ENCODE measurements around the gene DENND10. TPM values are rescaled to one million over a fixed set of nuclear protein-coding genes. Genes with fewer than 3 reads are reported as not detected.
"Not testable (repeated sequence)": the region's sequence is repeated elsewhere in the genome, so short reads cannot be mapped to it uniquely, and the experiment has no call there.

The DENND10 gene
- total RNA-seq, 4 donors from 2014 or later: 23.0 to 42.5 (median 30.2) TPM

DNA sequence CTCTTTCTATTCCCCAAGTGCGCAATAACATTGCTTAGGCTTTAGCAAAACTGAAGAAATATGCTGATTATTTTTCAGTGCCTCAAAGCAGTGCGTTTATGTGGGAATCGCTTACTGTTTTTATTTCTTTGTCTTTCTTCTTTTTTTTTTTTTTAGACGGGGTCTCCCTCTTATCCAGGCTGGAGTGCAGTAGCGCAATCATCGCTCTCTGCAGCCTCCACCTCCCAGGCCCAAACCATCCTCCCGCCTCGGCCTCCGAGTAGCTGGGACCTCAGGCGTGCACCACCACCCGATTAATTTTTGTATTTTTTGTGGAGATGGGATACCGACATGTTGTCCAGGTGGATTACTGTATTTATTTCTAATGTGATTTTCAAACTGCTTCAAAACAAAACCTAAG, 1.2 kb downstream of the DENND10 start:
- 93 to 96% methylated on average over 4 to 11 of the region's 12 CpGs for WGBS, 2 donors (ENCODE audit: low coverage in 1 of 2)
- TF ChIP-seq POLR2A (IDR thresholded peaks at IDR 0.05): no peak
- TF ChIP-seq POLR2AphosphoS5 (IDR thresholded peaks at IDR 0.05): no peak
- no peak for ATAC-seq
- Histone ChIP-seq H3K27ac (no peak overlapping the region), H3K4me3 (peak overlapping the region; percentile 66 to 91), H3K9me3 (no peaks in the 10 kb centered on the region), H3K36me3 (peaks cover 0 to 24% of the 10 kb centered on the region in 2 donors), H3K27me3 (no peaks in the 10 kb centered on the region), H3K4me1 (peaks cover 0 to 13% (median 3%) of the 10 kb centered on the region in 3 donors)

DNA sequence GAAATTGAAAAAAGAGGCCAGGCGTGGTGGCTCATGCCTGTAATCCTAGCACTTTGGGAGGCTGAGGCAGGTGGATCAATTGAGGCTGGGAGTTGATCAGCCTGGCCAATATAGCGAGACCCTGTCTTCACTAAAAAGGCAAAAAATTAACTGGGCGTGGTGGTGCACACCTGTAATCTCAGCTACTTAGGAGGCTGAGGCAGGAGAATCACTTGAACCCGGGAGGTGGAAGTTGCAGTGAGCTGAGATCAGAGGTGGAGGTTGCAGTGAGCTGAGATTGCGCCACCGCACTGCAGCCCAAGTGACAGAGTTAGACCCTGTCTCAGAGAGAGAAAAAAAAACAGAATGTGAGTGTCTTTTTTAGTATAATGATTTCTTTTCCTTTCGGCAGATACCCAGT, 2.0 kb downstream of the DENND10 start:
- H3K9me3 ChIP-seq, H3K4me3 ChIP-seq, H3K27me3 ChIP-seq, H3K27ac ChIP-seq, ATAC-seq: not testable (repeated sequence)
- H3K4me1 ChIP-seq: peaks cover 0 to 13% (median 3%) of the 10 kb centered on the region in 3 donors
- WGBS, 2 donors (ENCODE audit: low coverage in 1 of 2): 92 to 97% methylated on average over 5 to 7 of the region's 7 CpGs
- H3K36me3 ChIP-seq: peaks cover 0 to 31% of the 10 kb centered on the region in 2 donors

DNA sequence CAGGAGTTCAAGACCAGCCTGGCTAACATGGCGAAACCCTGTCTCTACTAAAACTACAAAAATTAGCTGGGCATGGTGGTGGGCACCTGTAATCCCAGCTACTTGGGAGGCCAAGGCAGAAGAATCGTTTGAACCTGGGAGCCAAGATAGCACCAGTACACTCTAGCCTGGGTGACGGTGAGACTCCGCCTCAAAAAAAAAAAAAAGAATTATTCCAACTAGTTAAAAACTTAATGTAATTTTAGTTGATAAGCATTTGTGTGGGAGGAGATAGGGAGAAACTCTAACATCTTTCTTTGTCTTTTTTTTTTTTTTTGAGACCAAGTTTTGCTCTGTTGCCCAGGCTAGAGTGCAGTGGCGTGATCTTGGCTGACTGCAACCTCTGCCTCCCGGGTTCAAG, 3.2 kb downstream of the DENND10 start:
- not testable (repeated sequence) for H3K4me3 ChIP-seq, ATAC-seq, H3K27me3 ChIP-seq, H3K27ac ChIP-seq, H3K9me3 ChIP-seq
- WGBS, 2 donors (ENCODE audit: low coverage in 1 of 2): 90 to 97% methylated on average over 4 to 6 of the region's 6 CpGs
- peaks cover 0 to 13% (median 3%) of the 10 kb centered on the region in 3 donors for H3K4me1 ChIP-seq
- H3K36me3 ChIP-seq: peaks cover 0 to 43% of the 10 kb centered on the region in 2 donors

DNA sequence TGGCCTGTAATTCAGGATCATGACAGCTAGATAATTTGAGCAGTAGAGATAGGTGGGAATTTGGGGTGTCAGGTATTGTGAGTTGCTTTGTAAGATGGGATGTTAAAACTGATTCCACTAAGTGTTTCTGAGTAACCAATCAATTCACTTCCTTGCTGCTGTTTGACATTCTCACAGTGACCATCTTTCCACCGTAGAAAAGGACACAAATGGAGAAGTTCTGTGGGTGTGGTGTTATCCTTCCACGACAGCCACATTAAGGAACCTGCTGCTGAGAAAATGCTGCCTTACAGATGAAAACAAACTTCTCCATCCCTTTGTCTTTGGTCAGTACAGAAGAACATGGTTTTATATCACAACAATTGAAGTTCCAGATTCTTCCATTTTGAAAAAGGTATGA, 3.9 kb downstream of the DENND10 start:
- not testable (repeated sequence) for H3K9me3 ChIP-seq, H3K27ac ChIP-seq, ATAC-seq, H3K4me3 ChIP-seq, H3K27me3 ChIP-seq
- Histone ChIP-seq H3K4me1 (peaks cover 0 to 13% (median 3%) of the 10 kb centered on the region in 3 donors), H3K36me3 (peaks cover 0 to 50% of the 10 kb centered on the region in 2 donors)
- 77 to 100% methylated on average over 2 of the region's 2 CpGs for WGBS, 2 donors (ENCODE audit: low coverage in 1 of 2)

DNA sequence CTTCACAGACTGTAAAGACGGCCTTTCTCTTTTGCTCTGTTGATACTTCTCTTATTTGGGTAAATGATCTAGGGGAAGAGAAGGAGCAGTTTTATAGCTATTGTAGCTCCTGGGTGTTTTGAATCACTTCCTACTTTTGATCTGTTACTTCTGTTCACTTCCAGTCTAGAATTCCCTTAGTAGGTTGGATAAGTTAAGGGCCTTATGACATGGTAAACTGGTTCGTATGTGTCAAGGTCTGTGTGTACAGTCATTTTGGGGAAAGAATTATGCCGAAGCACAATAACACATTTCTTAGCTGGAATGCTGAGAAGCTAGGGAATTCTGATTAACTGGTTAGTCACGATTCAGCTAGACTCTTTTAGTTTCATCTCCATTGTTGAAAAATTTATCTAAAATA, 8.1 kb downstream of the DENND10 start:
- Histone ChIP-seq H3K4me1 (peaks cover 0 to 13% (median 0%) of the 10 kb centered on the region in 3 donors), H3K27ac (no peak overlapping the region), H3K9me3 (no peaks in the 10 kb centered on the region), H3K4me3 (no peak overlapping the region), H3K36me3 (peaks cover 0 to 83% of the 10 kb centered on the region in 2 donors), H3K27me3 (no peaks in the 10 kb centered on the region)
- no peak for TF ChIP-seq EP300 (IDR thresholded peaks at IDR 0.05)
- no peak for TF ChIP-seq POLR2A (IDR thresholded peaks at IDR 0.05)
- no peak for TF ChIP-seq POLR2AphosphoS5 (IDR thresholded peaks at IDR 0.05)
- no peak for ATAC-seq
- WGBS, 2 donors (ENCODE audit: low coverage in 1 of 2): 84 to 90% methylated on average over 4 of the region's 4 CpGs

DNA sequence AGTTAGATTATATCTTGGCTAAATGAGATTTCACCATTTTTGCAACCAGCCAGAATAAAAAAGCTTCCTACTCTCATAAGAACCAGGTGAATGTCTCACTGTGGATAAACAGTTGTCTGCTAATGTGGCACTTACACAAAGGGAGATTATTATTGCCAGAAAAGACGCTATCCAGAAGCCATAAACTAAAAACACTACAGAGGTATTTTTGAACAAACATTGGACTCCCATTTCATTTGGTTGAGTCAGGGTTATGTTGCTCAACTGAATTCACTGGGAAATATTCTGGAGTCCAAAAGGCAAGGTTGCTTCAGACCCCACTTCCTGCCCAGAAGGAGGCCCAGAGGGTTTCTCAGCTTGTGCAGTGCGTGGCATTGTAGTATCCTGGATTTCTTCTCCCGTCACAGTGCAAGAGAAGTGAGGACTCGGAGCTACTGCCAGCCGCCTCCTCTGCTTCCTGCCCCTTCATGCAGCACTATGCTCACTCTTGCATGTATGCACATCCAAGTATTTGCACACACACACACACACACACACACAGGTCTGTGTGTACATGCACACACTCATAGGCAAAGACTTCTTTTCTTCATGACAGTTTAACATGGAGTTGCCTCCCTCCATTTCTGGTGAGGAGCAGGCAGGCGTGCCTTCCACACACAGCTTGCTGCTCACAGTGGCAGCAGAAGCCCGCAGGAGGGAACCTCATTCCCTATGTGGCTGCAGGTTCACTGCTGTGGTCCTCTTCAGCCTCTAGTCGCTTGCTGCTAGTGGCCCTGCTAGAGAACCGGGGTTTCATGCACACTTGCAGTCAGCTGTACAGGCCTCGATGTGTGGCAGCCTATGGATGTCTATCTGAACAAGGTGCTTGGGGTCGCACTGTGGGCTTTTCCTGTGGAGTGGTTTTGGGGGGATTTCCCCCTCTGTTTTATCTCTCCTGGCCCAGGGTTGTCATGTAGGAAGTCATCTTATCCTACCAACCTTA, 10.1 kb downstream of the DENND10 start:
- Histone ChIP-seq H3K27me3 (no peaks in the 10 kb centered on the region), H3K36me3 (peaks cover 0 to 90% of the 10 kb centered on the region in 2 donors), H3K27ac (peak overlapping the region in 1 of 4 donors; percentile 45), H3K4me1 (peaks cover 0 to 13% (median 0%) of the 10 kb centered on the region in 3 donors), H3K9me3 (no peaks in the 10 kb centered on the region), H3K4me3 (no peak overlapping the region)
- ATAC-seq: peak; percentile 57
- 74 to 76% methylated on average over 5 to 7 of the region's 11 CpGs for WGBS, 2 donors (ENCODE audit: low coverage in 1 of 2)
- TF ChIP-seq EP300 (IDR thresholded peaks at IDR 0.05): no peak
- peak; percentile 76 for TF ChIP-seq POLR2AphosphoS5 (IDR thresholded peaks at IDR 0.05)
- TF ChIP-seq, protein P1, sequence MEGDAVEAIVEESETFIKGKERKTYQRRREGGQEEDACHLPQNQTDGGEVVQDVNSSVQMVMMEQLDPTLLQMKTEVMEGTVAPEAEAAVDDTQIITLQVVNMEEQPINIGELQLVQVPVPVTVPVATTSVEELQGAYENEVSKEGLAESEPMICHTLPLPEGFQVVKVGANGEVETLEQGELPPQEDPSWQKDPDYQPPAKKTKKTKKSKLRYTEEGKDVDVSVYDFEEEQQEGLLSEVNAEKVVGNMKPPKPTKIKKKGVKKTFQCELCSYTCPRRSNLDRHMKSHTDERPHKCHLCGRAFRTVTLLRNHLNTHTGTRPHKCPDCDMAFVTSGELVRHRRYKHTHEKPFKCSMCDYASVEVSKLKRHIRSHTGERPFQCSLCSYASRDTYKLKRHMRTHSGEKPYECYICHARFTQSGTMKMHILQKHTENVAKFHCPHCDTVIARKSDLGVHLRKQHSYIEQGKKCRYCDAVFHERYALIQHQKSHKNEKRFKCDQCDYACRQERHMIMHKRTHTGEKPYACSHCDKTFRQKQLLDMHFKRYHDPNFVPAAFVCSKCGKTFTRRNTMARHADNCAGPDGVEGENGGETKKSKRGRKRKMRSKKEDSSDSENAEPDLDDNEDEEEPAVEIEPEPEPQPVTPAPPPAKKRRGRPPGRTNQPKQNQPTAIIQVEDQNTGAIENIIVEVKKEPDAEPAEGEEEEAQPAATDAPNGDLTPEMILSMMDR (IDR thresholded peaks at IDR 0.05): no peak
- TF ChIP-seq POLR2A (IDR thresholded peaks at IDR 0.05): no peak

DNA sequence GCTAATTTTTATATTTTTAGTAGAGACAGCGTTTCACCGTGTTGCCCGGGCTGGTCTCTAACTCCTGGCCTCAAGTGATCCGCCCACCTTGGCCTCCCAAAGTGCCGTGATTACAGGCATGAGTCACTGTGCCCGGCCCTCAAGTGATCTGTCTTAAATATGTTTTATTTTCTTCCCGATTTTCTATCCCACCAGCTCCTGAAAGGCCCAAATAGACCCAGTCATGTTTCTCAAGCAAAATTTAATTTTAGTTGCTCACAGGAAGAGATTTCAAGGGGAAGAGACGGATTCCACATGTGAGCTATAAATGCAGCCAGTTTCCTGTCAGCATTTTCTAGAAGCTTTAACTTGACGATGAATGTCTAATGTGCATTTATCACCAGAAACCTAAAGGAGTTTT, 12.0 kb downstream of the DENND10 start:
- Histone ChIP-seq H3K4me1 (peaks cover 0 to 27% (median 0%) of the 10 kb centered on the region in 3 donors), H3K27me3 (no peaks in the 10 kb centered on the region), H3K27ac (no peak overlapping the region), H3K4me3 (no peak overlapping the region), H3K9me3 (no peaks in the 10 kb centered on the region), H3K36me3 (peaks cover 0 to 88% of the 10 kb centered on the region in 2 donors)
- no peak for TF ChIP-seq EP300 (IDR thresholded peaks at IDR 0.05)
- TF ChIP-seq, protein P1 (IDR thresholded peaks at IDR 0.05): no peak
- no peak for TF ChIP-seq POLR2AphosphoS5 (IDR thresholded peaks at IDR 0.05)
- no peak for TF ChIP-seq POLR2A (IDR thresholded peaks at IDR 0.05)
- WGBS, 2 donors (ENCODE audit: low coverage in 1 of 2): 75 to 85% methylated on average over 6 to 8 of the region's 9 CpGs
- ATAC-seq: no peak
